ENCODE data around the gene LDB2.

The LDB2 gene

GRCh38 chr4:16725252-16725651 lies 173.2 kb downstream of the LDB2 start:
- no peak for TF ChIP-seq CTCF (IDR thresholded peaks at IDR 0.05; ENCODE audit: extremely low read depth, missing control alignments)
- no peak for DNase-seq (ENCODE audit: low spot score)

- DNase-seq (ENCODE audit: low spot score), result no peak
- no peak for TF ChIP-seq CTCF (IDR thresholded peaks at IDR 0.05; ENCODE audit: extremely low read depth, missing control alignments)
These were observed 176.0 kb downstream of the LDB2 start for GRCh38 chr4:16722416-16722815.

GRCh38 chr4:16721613-16722291 lies 176.7 kb downstream of the LDB2 start:
- no peak for TF ChIP-seq CTCF (IDR thresholded peaks at IDR 0.05; ENCODE audit: extremely low read depth, missing control alignments)
- no peak for DNase-seq (ENCODE audit: low spot score)

- no peak for TF ChIP-seq CTCF (IDR thresholded peaks at IDR 0.05; ENCODE audit: extremely low read depth, missing control alignments)
- no peak for DNase-seq (ENCODE audit: low spot score)
These were observed 177.7 kb downstream of the LDB2 start for GRCh38 chr4:16720761-16721160.

- no peak for DNase-seq (ENCODE audit: low spot score)
- no peak for TF ChIP-seq CTCF (IDR thresholded peaks at IDR 0.05; ENCODE audit: extremely low read depth, missing control alignments)
These were observed 181.0 kb downstream of the LDB2 start for GRCh38 chr4:16717266-16717970.

- TF ChIP-seq CTCF (IDR thresholded peaks at IDR 0.05; ENCODE audit: extremely low read depth, missing control alignments), result no peak
- no peak for DNase-seq (ENCODE audit: low spot score)
These were observed 183.0 kb downstream of the LDB2 start for GRCh38 chr4:16715482-16715881.

- no peak for DNase-seq (ENCODE audit: low spot score)
- TF ChIP-seq CTCF (IDR thresholded peaks at IDR 0.05; ENCODE audit: extremely low read depth, missing control alignments), result no peak
These were observed 184.3 kb downstream of the LDB2 start for GRCh38 chr4:16714191-16714590.

Measured in GM20000 (cell line).